ENCODE results near the gene KCNQ2.

GRCh38 chr20:63459070-63459380 is 13.4 kb downstream of the KCNQ2 start:
- TF ChIP-seq, protein P1, sequence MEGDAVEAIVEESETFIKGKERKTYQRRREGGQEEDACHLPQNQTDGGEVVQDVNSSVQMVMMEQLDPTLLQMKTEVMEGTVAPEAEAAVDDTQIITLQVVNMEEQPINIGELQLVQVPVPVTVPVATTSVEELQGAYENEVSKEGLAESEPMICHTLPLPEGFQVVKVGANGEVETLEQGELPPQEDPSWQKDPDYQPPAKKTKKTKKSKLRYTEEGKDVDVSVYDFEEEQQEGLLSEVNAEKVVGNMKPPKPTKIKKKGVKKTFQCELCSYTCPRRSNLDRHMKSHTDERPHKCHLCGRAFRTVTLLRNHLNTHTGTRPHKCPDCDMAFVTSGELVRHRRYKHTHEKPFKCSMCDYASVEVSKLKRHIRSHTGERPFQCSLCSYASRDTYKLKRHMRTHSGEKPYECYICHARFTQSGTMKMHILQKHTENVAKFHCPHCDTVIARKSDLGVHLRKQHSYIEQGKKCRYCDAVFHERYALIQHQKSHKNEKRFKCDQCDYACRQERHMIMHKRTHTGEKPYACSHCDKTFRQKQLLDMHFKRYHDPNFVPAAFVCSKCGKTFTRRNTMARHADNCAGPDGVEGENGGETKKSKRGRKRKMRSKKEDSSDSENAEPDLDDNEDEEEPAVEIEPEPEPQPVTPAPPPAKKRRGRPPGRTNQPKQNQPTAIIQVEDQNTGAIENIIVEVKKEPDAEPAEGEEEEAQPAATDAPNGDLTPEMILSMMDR (IDR thresholded peaks at IDR 0.05): no peak
- TF ChIP-seq POLR2AphosphoS5 (IDR thresholded peaks at IDR 0.05) (no peak), POLR2A (IDR thresholded peaks at IDR 0.05) (no peak)

Measured in stomach (tissue), 4 donors.